Skeletal muscle satellite cell (primary cell): ENCODE data around the gene SCYGR1.
A peak's percentile ranks its signal among the peaks of the same experiment; 100 is the strongest.
"Not testable (repeated sequence)": the region's sequence is repeated elsewhere in the genome, so short reads cannot be mapped to it uniquely, and the experiment has no call there.

Source experiments
- H3K27me3 ChIP-seq: 2 replicates; pipeline ENCODE4 v1.7.0; 2013; ENCODE audit warnings: low read length; ENCODE audit not compliant: control insufficient read depth, insufficient read depth
- H3K36me3 ChIP-seq: 2 replicates; pipeline ENCODE4 v1.7.0; 2013; ENCODE audit warnings: mild to moderate bottlenecking, control low read depth, low read length; ENCODE audit not compliant: insufficient read depth
- H3K4me1 ChIP-seq: 2 replicates; pipeline ENCODE4 v1.7.0; 2013; ENCODE audit warnings: low read length; ENCODE audit not compliant: control insufficient read depth, insufficient read depth
- H3K4me2 ChIP-seq: 2 replicates; pipeline ENCODE4 v1.7.0; 2013; ENCODE audit warnings: mild to moderate bottlenecking, low read length
- H3K4me3 ChIP-seq: 2 replicates; pipeline ENCODE4 v1.7.0; 2013; ENCODE audit warnings: low read length
- H3K9ac ChIP-seq: 2 replicates; pipeline ENCODE4 v1.7.0; 2013; ENCODE audit warnings: mild to moderate bottlenecking, low read depth, low read length, moderate library complexity
- H3K9me3 ChIP-seq: replicated peaks from 2 replicates; pipeline ENCODE4 v1.7.0; 2013; ENCODE audit warnings: mild to moderate bottlenecking, control low read depth, low read length

SCYGR1 gene

GRCh38 chr2:227365833-227366232, 21.9 kb downstream of the SCYGR1 start:
- Histone ChIP-seq H3K4me1 (peaks cover 40% of the 10 kb centered on the region), H3K4me2 (no peak overlapping the region), H3K27me3 (no peaks in the 10 kb centered on the region)

GRCh38 chr2:227364585-227365263, 23.0 kb downstream of the SCYGR1 start:
- H3K9ac ChIP-seq, H3K4me2 ChIP-seq, H3K4me3 ChIP-seq, H3K27me3 ChIP-seq, H3K9me3 ChIP-seq: not testable (repeated sequence)
- Histone ChIP-seq H3K36me3 (peaks cover 15% of the 10 kb centered on the region), H3K4me1 (peaks cover 29% of the 10 kb centered on the region)

More at GRCh38 chr2:227365833-227366232, 21.9 kb downstream of the SCYGR1 start:
- H3K4me3 ChIP-seq: no peak overlapping the region
- H3K9me3 ChIP-seq: no peaks in the 10 kb centered on the region
- peak overlapping the region; percentile 58 for H3K9ac ChIP-seq
- H3K36me3 ChIP-seq: peaks cover 7% of the 10 kb centered on the region

GRCh38 chr2:227363756-227364155, 24.0 kb downstream of the SCYGR1 start:
- peaks cover 22% of the 10 kb centered on the region for H3K36me3 ChIP-seq
- no peak overlapping the region for H3K4me3 ChIP-seq
- H3K27me3 ChIP-seq: no peaks in the 10 kb centered on the region
- no peaks in the 10 kb centered on the region for H3K9me3 ChIP-seq
- peaks cover 21% of the 10 kb centered on the region for H3K4me1 ChIP-seq
- no peak overlapping the region for H3K4me2 ChIP-seq
- H3K9ac ChIP-seq: no peak overlapping the region

GRCh38 chr2:227360351-227360750, 27.4 kb downstream of the SCYGR1 start:
- peaks cover 38% of the 10 kb centered on the region for H3K36me3 ChIP-seq
- H3K4me3 ChIP-seq: no peak overlapping the region
- H3K9me3 ChIP-seq: no peaks in the 10 kb centered on the region
- H3K9ac ChIP-seq: no peak overlapping the region
- no peaks in the 10 kb centered on the region for H3K27me3 ChIP-seq
- no peak overlapping the region for H3K4me2 ChIP-seq
- no peaks in the 10 kb centered on the region for H3K4me1 ChIP-seq

- no peaks in the 10 kb centered on the region for H3K4me1 ChIP-seq
- H3K4me3 ChIP-seq: no peak overlapping the region
- peaks cover 31% of the 10 kb centered on the region for H3K36me3 ChIP-seq
- no peak overlapping the region for H3K4me2 ChIP-seq
- no peaks in the 10 kb centered on the region for H3K9me3 ChIP-seq
- no peaks in the 10 kb centered on the region for H3K27me3 ChIP-seq
- H3K9ac ChIP-seq: no peak overlapping the region
These were observed 36.1 kb downstream of the SCYGR1 start for GRCh38 chr2:227351639-227352038.

GRCh38 chr2:227349989-227350612, 37.6 kb downstream of the SCYGR1 start:
- Histone ChIP-seq H3K4me2 (no peak overlapping the region), H3K27me3 (no peaks in the 10 kb centered on the region), H3K9ac (no peak overlapping the region), H3K36me3 (peaks cover 22% of the 10 kb centered on the region), H3K4me1 (no peaks in the 10 kb centered on the region), H3K9me3 (no peaks in the 10 kb centered on the region), H3K4me3 (no peak overlapping the region)

GRCh38 chr2:227348324-227348723, 39.4 kb downstream of the SCYGR1 start:
- Histone ChIP-seq H3K4me2 (no peak overlapping the region), H3K27me3 (no peaks in the 10 kb centered on the region), H3K9ac (no peak overlapping the region), H3K9me3 (no peaks in the 10 kb centered on the region), H3K36me3 (peaks cover 22% of the 10 kb centered on the region), H3K4me1 (no peaks in the 10 kb centered on the region), H3K4me3 (no peak overlapping the region)

GRCh38 chr2:227347117-227347516, 40.6 kb downstream of the SCYGR1 start:
- Histone ChIP-seq H3K9me3 (no peaks in the 10 kb centered on the region), H3K4me2 (no peak overlapping the region), H3K36me3 (peaks cover 27% of the 10 kb centered on the region), H3K4me3 (no peak overlapping the region), H3K9ac (no peak overlapping the region), H3K27me3 (no peaks in the 10 kb centered on the region), H3K4me1 (no peaks in the 10 kb centered on the region)

GRCh38 chr2:227344231-227344630, 43.5 kb downstream of the SCYGR1 start:
- no peak overlapping the region for H3K4me2 ChIP-seq
- H3K4me1 ChIP-seq: no peaks in the 10 kb centered on the region
- H3K9me3 ChIP-seq: no peaks in the 10 kb centered on the region
- H3K4me3 ChIP-seq: no peak overlapping the region
- no peaks in the 10 kb centered on the region for H3K27me3 ChIP-seq
- H3K9ac ChIP-seq: no peak overlapping the region
- H3K36me3 ChIP-seq: peaks cover 28% of the 10 kb centered on the region

- no peak overlapping the region for H3K4me3 ChIP-seq
- no peaks in the 10 kb centered on the region for H3K27me3 ChIP-seq
- H3K9me3 ChIP-seq: no peaks in the 10 kb centered on the region
- H3K36me3 ChIP-seq: peaks cover 11% of the 10 kb centered on the region
- H3K4me2 ChIP-seq: no peak overlapping the region
- no peak overlapping the region for H3K9ac ChIP-seq
- no peaks in the 10 kb centered on the region for H3K4me1 ChIP-seq
These were observed 46.2 kb downstream of the SCYGR1 start for GRCh38 chr2:227341553-227341952.

GRCh38 chr2:227340106-227340505, 47.6 kb downstream of the SCYGR1 start:
- no peak overlapping the region for H3K9ac ChIP-seq
- H3K4me2 ChIP-seq: no peak overlapping the region
- H3K4me1 ChIP-seq: no peaks in the 10 kb centered on the region
- H3K36me3 ChIP-seq: peaks cover 25% of the 10 kb centered on the region
- no peak overlapping the region for H3K4me3 ChIP-seq
- H3K27me3 ChIP-seq: no peaks in the 10 kb centered on the region
- H3K9me3 ChIP-seq: no peaks in the 10 kb centered on the region

GRCh38 chr2:227339098-227339599, 48.6 kb downstream of the SCYGR1 start:
- Histone ChIP-seq H3K27me3 (no peaks in the 10 kb centered on the region), H3K9me3 (no peaks in the 10 kb centered on the region), H3K4me2 (no peak overlapping the region), H3K4me1 (no peaks in the 10 kb centered on the region), H3K4me3 (no peak overlapping the region), H3K36me3 (peaks cover 35% of the 10 kb centered on the region), H3K9ac (no peak overlapping the region)
